ENCODE measurements around the gene RALGAPA2.

GRCh38 chr20:20687319-20687718 lies 25.1 kb downstream of the RALGAPA2 start:
- TF ChIP-seq, protein P1, sequence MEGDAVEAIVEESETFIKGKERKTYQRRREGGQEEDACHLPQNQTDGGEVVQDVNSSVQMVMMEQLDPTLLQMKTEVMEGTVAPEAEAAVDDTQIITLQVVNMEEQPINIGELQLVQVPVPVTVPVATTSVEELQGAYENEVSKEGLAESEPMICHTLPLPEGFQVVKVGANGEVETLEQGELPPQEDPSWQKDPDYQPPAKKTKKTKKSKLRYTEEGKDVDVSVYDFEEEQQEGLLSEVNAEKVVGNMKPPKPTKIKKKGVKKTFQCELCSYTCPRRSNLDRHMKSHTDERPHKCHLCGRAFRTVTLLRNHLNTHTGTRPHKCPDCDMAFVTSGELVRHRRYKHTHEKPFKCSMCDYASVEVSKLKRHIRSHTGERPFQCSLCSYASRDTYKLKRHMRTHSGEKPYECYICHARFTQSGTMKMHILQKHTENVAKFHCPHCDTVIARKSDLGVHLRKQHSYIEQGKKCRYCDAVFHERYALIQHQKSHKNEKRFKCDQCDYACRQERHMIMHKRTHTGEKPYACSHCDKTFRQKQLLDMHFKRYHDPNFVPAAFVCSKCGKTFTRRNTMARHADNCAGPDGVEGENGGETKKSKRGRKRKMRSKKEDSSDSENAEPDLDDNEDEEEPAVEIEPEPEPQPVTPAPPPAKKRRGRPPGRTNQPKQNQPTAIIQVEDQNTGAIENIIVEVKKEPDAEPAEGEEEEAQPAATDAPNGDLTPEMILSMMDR (IDR thresholded peaks at IDR 0.05 in 2 of 3, conservative IDR thresholded peaks at IDR 0.05 in 1 of 3; ENCODE audit: borderline replicate concordance in 1 of 3, insufficient read depth in 1 of 3, low read depth in 2 of 3, low read length in 2 of 3), result no peak
- no peak for TF ChIP-seq POLR2AphosphoS5 (IDR thresholded peaks at IDR 0.05; ENCODE audit: low read depth, low read length)
- no peak for TF ChIP-seq ZNF274 (IDR thresholded peaks at IDR 0.05; ENCODE audit: low read depth, low read length)
- TF ChIP-seq POLR2A (IDR thresholded peaks at IDR 0.05; ENCODE audit: borderline replicate concordance, extremely low read depth, insufficient read depth, insufficient read length), result no peak
- TF ChIP-seq, protein P2, sequence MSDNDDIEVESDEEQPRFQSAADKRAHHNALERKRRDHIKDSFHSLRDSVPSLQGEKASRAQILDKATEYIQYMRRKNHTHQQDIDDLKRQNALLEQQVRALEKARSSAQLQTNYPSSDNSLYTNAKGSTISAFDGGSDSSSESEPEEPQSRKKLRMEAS (IDR thresholded peaks at IDR 0.05), result no peak
- no peak for TF ChIP-seq JUND (IDR thresholded peaks at IDR 0.05)

Data from HCT116 (cell line).